ENCODE results near the gene NDUFB10.

DNA sequence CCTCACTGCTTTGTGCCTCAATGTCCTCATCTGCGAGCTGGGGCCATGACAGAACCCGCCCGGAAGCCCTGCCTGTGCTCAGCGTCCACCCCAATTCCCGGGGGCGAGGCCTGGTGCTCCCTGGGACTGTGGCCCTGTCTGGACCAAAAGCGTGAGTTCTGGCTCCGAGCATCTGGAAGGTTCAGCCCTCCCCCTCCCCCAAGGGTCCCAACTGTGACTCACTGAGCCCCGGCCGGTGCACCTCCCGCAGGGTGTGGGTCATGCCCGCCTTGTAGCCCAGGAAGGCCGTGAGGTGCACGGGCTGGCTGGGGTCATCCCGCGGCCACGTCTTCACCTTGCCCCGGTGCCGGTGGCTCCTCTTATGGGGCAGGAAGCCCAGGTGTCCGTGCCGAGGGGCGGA is 5.6 kb upstream of the NDUFB10 start:
- TF ChIP-seq, protein P1, sequence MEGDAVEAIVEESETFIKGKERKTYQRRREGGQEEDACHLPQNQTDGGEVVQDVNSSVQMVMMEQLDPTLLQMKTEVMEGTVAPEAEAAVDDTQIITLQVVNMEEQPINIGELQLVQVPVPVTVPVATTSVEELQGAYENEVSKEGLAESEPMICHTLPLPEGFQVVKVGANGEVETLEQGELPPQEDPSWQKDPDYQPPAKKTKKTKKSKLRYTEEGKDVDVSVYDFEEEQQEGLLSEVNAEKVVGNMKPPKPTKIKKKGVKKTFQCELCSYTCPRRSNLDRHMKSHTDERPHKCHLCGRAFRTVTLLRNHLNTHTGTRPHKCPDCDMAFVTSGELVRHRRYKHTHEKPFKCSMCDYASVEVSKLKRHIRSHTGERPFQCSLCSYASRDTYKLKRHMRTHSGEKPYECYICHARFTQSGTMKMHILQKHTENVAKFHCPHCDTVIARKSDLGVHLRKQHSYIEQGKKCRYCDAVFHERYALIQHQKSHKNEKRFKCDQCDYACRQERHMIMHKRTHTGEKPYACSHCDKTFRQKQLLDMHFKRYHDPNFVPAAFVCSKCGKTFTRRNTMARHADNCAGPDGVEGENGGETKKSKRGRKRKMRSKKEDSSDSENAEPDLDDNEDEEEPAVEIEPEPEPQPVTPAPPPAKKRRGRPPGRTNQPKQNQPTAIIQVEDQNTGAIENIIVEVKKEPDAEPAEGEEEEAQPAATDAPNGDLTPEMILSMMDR (IDR thresholded peaks at IDR 0.05): no peak
- no peak for TF ChIP-seq POLR2A (IDR thresholded peaks at IDR 0.05)

Data from right lobe of liver (tissue), 4 donors.